HepG2 (cell line): Measurements from ENCODE around the gene DDX39B. TPM values are rescaled to one million over a fixed set of nuclear protein-coding genes. Genes with fewer than 3 reads are reported as not detected.

Experiments used
- CBX1 ChIP-seq: IDR thresholded peaks from one replicate; pipeline ENCODE4 v1.6.1; 2016; ENCODE audit warnings: antibody characterized with exemption, low read depth
- CENPX ChIP-seq: sonication (generic); formaldehyde crosslinking; IDR thresholded peaks from 2 replicates; pipeline ENCODE4 v1.9.0; 2021; ENCODE audit warnings: mild to moderate bottlenecking, missing genetic modification reagents, moderate library complexity
- TBP ChIP-seq: sonication (generic); formaldehyde crosslinking; IDR thresholded peaks from 2 replicates; pipeline ENCODE4 v1.5.0; 2020; ENCODE audit warnings: missing genetic modification reagents
- ZFP36 ChIP-seq: fragments of 150-350 bp; IDR thresholded peaks from 2 replicates; pipeline ENCODE4 v1.6.1; 2018; ENCODE audit warnings: borderline replicate concordance, low read length, low read depth; ENCODE audit not compliant: partially characterized antibody
- ZMYM2 ChIP-seq: sonication (generic); formaldehyde crosslinking; IDR thresholded peaks from 2 replicates; pipeline ENCODE4 v1.8.0; 2022; ENCODE audit warnings: mild to moderate bottlenecking, missing genetic modification reagents
- ZNF629 ChIP-seq: sonication (generic); formaldehyde crosslinking; conservative IDR thresholded peaks from 2 replicates; pipeline ENCODE4 v1.5.0; 2020; ENCODE audit warnings: missing genetic modification reagents
- ZNF670 ChIP-seq: sonication (generic); formaldehyde crosslinking; IDR thresholded peaks from 2 replicates; pipeline ENCODE4 v1.8.0; 2022; ENCODE audit warnings: mild to moderate bottlenecking, missing genetic modification reagents, borderline replicate concordance
- ZNF773 ChIP-seq: sonication (generic); formaldehyde crosslinking; IDR thresholded peaks from 2 replicates; pipeline ENCODE4 v1.4.0; 2020; ENCODE audit warnings: missing genetic modification reagents, borderline replicate concordance
- ZNF878 ChIP-seq: sonication (generic); formaldehyde crosslinking; IDR thresholded peaks from 2 replicates; pipeline ENCODE4 v1.8.1; 2023; ENCODE audit warnings: mild to moderate bottlenecking, missing genetic modification reagents, moderate library complexity
- polyA plus RNA-seq, 8 experiments: library from polyadenylated mRNA; depleted of rRNA in 3 of 8; stranded (reverse) in 7 of 8; unstranded in 1 of 8; fragments of >200 nt; fragmentation: Illumina TruSeq in 4 of 8; extraction: Trizol in 4 of 8; gene quantifications; 2 replicates each; pipeline versions ENCODE4 v1.2.1 to v1.2.3, GENCODE V29; 2011 to 2016; ENCODE audit warnings: low read depth in 4 of 8, missing spikeins in 1 of 8, mixed read lengths in 1 of 8; ENCODE audit not compliant: insufficient read depth in 1 of 8
- total RNA-seq, 5 experiments: library from RNA; depleted of rRNA; stranded (reverse); fragments of >200 nt; fragmentation: Illumina TruSeq; extraction: Trizol; gene quantifications; 2 replicates each; pipeline ENCODE4 v1.2.3, GENCODE V29; 2016; ENCODE audit warnings: low read depth in 1 of 5
- TF ChIP-seq, protein P1 (sequence below): sonication (generic); formaldehyde crosslinking; IDR thresholded peaks from 2 replicates; pipeline ENCODE4 v1.8.0; 2022; ENCODE audit warnings: mild to moderate bottlenecking, missing genetic modification reagents, borderline replicate concordance
- TF ChIP-seq, protein P2 (sequence below): IDR thresholded peaks from 2 replicates; pipeline ENCODE4 v1.6.1; 2018; ENCODE audit warnings: missing genetic modification reagents, mild to moderate bottlenecking, missing compliant biosample characterization
- TF ChIP-seq, protein P3 (sequence below): sonication (generic); formaldehyde crosslinking; IDR thresholded peaks from 2 replicates; pipeline ENCODE4 v1.4.0; 2020; ENCODE audit warnings: missing genetic modification reagents
- TF ChIP-seq, protein P4 (sequence below): sonication (generic); formaldehyde crosslinking; IDR thresholded peaks from 2 replicates; pipeline ENCODE4 v1.4.0; 2020; ENCODE audit warnings: mild to moderate bottlenecking, missing genetic modification reagents
- TF ChIP-seq, protein P5 (sequence below): sonication (generic); formaldehyde crosslinking; IDR thresholded peaks from 2 replicates; pipeline ENCODE4 v1.4.0; 2020; ENCODE audit warnings: missing genetic modification reagents
- TF ChIP-seq, protein P6 (sequence below): sonication (generic); formaldehyde crosslinking; IDR thresholded peaks from 2 replicates; pipeline ENCODE4 v1.9.0; 2021; ENCODE audit warnings: mild to moderate bottlenecking, missing genetic modification reagents

DDX39B gene
- total and polyA plus RNA-seq, 2 of the 13 experiments (the other 11 are each of a cell fraction or from before 2014, with no cell fraction given): 570 to 678 TPM

DNA sequence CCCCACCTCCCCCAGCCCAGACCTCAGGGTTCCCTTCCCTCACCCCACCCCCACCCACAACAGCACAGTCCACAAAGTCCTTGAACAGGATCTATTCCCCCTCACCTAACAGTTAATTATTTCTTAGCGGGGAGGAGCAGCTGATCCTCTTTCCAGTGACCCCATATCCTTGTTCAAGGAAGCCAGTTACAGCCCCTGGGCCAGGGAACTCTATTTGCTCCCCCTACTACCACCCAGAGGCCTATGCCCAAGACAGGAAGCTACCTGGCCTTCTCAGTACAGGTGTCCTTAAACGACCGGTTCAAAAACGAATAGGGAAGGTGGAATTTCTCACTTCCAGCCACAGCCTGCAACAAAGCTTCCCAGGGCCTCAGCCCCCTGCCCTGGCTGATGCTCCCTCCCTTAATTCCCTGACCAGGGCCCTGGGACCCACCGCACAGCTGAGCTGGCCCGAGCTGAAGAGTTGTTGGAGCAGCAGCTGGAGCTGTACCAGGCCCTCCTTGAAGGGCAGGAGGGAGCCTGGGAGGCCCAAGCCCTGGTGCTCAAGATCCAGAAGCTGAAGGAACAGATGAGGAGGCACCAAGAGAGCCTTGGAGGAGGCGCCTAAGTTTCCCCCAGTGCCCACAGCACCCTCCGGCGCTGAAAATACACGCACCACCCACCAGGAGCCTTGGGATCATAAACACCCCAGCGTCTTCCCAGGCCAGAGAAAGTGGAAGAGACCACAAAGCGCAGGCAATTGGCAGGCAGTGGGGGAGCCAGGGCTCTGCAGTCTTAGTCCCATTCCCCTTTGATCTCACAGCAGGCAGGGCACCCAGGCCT lies 12.3 kb downstream of the DDX39B start (continued):
- TF ChIP-seq, protein P1, sequence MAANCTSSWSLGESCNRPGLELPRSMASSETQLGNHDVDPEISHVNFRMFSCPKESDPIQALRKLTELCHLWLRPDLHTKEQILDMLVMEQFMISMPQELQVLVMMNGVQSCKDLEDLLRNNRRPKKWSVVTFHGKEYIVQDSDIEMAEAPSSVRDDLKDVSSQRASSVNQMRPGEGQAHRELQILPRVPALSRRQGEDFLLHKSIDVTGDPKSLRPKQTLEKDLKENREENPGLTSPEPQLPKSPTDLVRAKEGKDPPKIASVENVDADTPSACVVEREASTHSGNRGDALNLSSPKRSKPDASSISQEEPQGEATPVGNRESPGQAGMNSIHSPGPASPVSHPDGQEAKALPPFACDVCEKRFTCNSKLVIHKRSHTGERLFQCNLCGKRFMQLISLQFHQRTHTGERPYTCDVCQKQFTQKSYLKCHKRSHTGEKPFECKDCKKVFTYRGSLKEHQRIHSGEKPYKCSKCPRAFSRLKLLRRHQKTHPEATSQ: no peak
- no peak for TF ChIP-seq CENPX (CRISPR knock-in tag)
- TF ChIP-seq ZNF773 (CRISPR knock-in tag): 0 out of 2 replicates have a peak, but pooled peaks have one; percentile 37
- TF ChIP-seq, protein P2, sequence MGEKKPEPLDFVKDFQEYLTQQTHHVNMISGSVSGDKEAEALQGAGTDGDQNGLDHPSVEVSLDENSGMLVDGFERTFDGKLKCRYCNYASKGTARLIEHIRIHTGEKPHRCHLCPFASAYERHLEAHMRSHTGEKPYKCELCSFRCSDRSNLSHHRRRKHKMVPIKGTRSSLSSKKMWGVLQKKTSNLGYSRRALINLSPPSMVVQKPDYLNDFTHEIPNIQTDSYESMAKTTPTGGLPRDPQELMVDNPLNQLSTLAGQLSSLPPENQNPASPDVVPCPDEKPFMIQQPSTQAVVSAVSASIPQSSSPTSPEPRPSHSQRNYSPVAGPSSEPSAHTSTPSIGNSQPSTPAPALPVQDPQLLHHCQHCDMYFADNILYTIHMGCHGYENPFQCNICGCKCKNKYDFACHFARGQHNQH (CRISPR knock-in tag): no peak
- no peak for TF ChIP-seq ZFP36
- TF ChIP-seq ZNF629: no peak
- TF ChIP-seq, protein P3, sequence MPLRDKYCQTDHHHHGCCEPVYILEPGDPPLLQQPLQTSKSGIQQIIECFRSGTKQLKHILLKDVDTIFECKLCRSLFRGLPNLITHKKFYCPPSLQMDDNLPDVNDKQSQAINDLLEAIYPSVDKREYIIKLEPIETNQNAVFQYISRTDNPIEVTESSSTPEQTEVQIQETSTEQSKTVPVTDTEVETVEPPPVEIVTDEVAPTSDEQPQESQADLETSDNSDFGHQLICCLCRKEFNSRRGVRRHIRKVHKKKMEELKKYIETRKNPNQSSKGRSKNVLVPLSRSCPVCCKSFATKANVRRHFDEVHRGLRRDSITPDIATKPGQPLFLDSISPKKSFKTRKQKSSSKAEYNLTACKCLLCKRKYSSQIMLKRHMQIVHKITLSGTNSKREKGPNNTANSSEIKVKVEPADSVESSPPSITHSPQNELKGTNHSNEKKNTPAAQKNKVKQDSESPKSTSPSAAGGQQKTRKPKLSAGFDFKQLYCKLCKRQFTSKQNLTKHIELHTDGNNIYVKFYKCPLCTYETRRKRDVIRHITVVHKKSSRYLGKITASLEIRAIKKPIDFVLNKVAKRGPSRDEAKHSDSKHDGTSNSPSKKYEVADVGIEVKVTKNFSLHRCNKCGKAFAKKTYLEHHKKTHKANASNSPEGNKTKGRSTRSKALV (CRISPR knock-in tag): no peak
- TF ChIP-seq, protein P4, sequence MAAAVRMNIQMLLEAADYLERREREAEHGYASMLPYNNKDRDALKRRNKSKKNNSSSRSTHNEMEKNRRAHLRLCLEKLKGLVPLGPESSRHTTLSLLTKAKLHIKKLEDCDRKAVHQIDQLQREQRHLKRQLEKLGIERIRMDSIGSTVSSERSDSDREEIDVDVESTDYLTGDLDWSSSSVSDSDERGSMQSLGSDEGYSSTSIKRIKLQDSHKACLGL (CRISPR knock-in tag): no peak
- no peak; the same call in 1 of the 2 replicates for TF ChIP-seq ZNF670 (CRISPR knock-in tag)
- no peak for TF ChIP-seq CBX1
- TF ChIP-seq, protein P5, sequence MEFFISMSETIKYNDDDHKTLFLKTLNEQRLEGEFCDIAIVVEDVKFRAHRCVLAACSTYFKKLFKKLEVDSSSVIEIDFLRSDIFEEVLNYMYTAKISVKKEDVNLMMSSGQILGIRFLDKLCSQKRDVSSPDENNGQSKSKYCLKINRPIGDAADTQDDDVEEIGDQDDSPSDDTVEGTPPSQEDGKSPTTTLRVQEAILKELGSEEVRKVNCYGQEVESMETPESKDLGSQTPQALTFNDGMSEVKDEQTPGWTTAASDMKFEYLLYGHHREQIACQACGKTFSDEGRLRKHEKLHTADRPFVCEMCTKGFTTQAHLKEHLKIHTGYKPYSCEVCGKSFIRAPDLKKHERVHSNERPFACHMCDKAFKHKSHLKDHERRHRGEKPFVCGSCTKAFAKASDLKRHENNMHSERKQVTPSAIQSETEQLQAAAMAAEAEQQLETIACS (CRISPR knock-in tag): no peak
- TF ChIP-seq, protein P6, sequence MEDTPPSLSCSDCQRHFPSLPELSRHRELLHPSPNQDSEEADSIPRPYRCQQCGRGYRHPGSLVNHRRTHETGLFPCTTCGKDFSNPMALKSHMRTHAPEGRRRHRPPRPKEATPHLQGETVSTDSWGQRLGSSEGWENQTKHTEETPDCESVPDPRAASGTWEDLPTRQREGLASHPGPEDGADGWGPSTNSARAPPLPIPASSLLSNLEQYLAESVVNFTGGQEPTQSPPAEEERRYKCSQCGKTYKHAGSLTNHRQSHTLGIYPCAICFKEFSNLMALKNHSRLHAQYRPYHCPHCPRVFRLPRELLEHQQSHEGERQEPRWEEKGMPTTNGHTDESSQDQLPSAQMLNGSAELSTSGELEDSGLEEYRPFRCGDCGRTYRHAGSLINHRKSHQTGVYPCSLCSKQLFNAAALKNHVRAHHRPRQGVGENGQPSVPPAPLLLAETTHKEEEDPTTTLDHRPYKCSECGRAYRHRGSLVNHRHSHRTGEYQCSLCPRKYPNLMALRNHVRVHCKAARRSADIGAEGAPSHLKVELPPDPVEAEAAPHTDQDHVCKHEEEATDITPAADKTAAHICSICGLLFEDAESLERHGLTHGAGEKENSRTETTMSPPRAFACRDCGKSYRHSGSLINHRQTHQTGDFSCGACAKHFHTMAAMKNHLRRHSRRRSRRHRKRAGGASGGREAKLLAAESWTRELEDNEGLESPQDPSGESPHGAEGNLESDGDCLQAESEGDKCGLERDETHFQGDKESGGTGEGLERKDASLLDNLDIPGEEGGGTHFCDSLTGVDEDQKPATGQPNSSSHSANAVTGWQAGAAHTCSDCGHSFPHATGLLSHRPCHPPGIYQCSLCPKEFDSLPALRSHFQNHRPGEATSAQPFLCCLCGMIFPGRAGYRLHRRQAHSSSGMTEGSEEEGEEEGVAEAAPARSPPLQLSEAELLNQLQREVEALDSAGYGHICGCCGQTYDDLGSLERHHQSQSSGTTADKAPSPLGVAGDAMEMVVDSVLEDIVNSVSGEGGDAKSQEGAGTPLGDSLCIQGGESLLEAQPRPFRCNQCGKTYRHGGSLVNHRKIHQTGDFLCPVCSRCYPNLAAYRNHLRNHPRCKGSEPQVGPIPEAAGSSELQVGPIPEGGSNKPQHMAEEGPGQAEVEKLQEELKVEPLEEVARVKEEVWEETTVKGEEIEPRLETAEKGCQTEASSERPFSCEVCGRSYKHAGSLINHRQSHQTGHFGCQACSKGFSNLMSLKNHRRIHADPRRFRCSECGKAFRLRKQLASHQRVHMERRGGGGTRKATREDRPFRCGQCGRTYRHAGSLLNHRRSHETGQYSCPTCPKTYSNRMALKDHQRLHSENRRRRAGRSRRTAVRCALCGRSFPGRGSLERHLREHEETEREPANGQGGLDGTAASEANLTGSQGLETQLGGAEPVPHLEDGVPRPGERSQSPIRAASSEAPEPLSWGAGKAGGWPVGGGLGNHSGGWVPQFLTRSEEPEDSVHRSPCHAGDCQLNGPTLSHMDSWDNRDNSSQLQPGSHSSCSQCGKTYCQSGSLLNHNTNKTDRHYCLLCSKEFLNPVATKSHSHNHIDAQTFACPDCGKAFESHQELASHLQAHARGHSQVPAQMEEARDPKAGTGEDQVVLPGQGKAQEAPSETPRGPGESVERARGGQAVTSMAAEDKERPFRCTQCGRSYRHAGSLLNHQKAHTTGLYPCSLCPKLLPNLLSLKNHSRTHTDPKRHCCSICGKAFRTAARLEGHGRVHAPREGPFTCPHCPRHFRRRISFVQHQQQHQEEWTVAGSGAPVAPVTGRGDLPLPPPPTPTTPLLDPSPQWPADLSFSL: no peak
- TF ChIP-seq ZMYM2 (CRISPR knock-in tag): no peak
- no peak for TF ChIP-seq ZNF878 (CRISPR knock-in tag)
- TF ChIP-seq TBP (CRISPR knock-in tag): no peak
